Lower leg skin (tissue), 4 donors: ENCODE results near the gene ASPSCR1. TPM values are rescaled to one million over a fixed set of nuclear protein-coding genes. Genes with fewer than 3 reads are reported as not detected.

Experiments
- DNase-seq, 2 donors: peaks; one replicate each; pipeline ENCODE4 v3.0.0-alpha.2; 2019; ENCODE audit warnings: low spot score in 2 of 2
- H3K4me3 ChIP-seq: fragments of 200-600 bp; sonication (generic); 2 replicates; pipeline ENCODE4 v1.5.1; 2017; ENCODE audit warnings: mild to moderate bottlenecking, low read depth; ENCODE audit not compliant: poor library complexity, severe bottlenecking
- POLR2A ChIP-seq, 2 donors: fragments of 450-650 bp; IDR thresholded peaks; one replicate each; pipeline ENCODE4 v1.6.1; 2016 to 2017; ENCODE audit warnings: antibody characterized with exemption in 2 of 2, mild to moderate bottlenecking in 1 of 2, moderate library complexity in 1 of 2
- WGBS, 2 donors: methylation state at CpG; one replicate each; pipeline ENCODE4 v1.1.5; 2018; 5-methylcytosine and 5-hydroxymethylcytosine counted together
- intact Hi-C: fragments of 100-400 bp; cut with DNase I; formaldehyde crosslinking; loops from one replicate; pipeline ENCODE4 v1.15.0; 2023; ENCODE audit warnings: low total_unique reads
- total RNA-seq, 4 donors: library from RNA; depleted of rRNA; stranded (reverse); fragments of >200 nt; gene quantifications; one replicate each; pipeline ENCODE4 v1.1.0, GENCODE V29; 2016
- TF ChIP-seq, protein P1 (sequence below), 3 donors: fragments of 450-650 bp; IDR thresholded peaks; one replicate each; pipeline ENCODE4 v1.5.1; 2016; ENCODE audit warnings: antibody characterized with exemption in 3 of 3, mild to moderate bottlenecking in 3 of 3, moderate library complexity in 2 of 3

Gene ASPSCR1
- total RNA-seq, 4 donors from 2014 or later, result 24.0 to 31.5 (median 27.4) TPM

GRCh38 chr17:81994593-81995462, 17.4 kb downstream of the ASPSCR1 start:
- TF ChIP-seq, protein P1, sequence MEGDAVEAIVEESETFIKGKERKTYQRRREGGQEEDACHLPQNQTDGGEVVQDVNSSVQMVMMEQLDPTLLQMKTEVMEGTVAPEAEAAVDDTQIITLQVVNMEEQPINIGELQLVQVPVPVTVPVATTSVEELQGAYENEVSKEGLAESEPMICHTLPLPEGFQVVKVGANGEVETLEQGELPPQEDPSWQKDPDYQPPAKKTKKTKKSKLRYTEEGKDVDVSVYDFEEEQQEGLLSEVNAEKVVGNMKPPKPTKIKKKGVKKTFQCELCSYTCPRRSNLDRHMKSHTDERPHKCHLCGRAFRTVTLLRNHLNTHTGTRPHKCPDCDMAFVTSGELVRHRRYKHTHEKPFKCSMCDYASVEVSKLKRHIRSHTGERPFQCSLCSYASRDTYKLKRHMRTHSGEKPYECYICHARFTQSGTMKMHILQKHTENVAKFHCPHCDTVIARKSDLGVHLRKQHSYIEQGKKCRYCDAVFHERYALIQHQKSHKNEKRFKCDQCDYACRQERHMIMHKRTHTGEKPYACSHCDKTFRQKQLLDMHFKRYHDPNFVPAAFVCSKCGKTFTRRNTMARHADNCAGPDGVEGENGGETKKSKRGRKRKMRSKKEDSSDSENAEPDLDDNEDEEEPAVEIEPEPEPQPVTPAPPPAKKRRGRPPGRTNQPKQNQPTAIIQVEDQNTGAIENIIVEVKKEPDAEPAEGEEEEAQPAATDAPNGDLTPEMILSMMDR (IDR thresholded peaks at IDR 0.05), result no peak
- no peak for TF ChIP-seq POLR2A (IDR thresholded peaks at IDR 0.05)
- intact Hi-C loops, result no loop called here
- no peak for DNase-seq
- no peak overlapping the region for H3K4me3 ChIP-seq
- WGBS, 2 donors, result 82 to 85% methylated on average over 34 to 36 of the region's 39 CpGs

GRCh38 chr17:81995463-81996231, 18.2 kb downstream of the ASPSCR1 start:
- 93 to 96% methylated on average over 28 to 29 of the region's 29 CpGs for WGBS, 2 donors
- DNase-seq, result no peak
- intact Hi-C loops, result no loop called here
- no peak overlapping the region for H3K4me3 ChIP-seq
- TF ChIP-seq, protein P1 (IDR thresholded peaks at IDR 0.05), result no peak
- TF ChIP-seq POLR2A (IDR thresholded peaks at IDR 0.05), result no peak

GRCh38 chr17:81996232-81996756, 18.9 kb downstream of the ASPSCR1 start:
- no peak for TF ChIP-seq POLR2A (IDR thresholded peaks at IDR 0.05)
- H3K4me3 ChIP-seq, result no peak overlapping the region
- 91 to 94% methylated on average over 21 to 25 of the region's 28 CpGs for WGBS, 2 donors
- intact Hi-C loops, result no loop called here
- DNase-seq, result no peak

GRCh38 chr17:81996757-81997441, 19.5 kb downstream of the ASPSCR1 start:
- WGBS, 2 donors, result 88 to 92% methylated on average over 30 of the region's 30 CpGs

DNA sequence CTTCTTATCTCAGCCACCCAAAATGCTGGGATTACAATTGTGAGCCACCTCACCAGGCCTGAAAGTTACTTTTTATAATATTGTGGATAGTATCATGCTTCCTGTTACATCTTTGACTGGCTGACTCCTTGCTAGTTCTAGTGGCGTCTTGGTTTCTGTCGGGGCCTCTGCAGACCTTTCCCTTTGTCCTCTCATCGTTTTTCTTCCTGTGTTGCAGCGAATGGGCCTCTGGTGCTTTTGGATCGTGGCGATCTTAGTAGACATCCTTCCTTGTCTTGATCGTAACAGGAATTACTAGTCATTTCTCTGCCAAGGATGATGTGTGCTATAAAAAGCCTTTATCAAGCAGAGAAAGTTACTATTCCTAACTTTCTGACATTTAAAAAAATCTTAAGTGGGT, 20.8 kb downstream of the ASPSCR1 start:
- TF ChIP-seq, protein P1 (IDR thresholded peaks at IDR 0.05), result no peak
- TF ChIP-seq POLR2A (IDR thresholded peaks at IDR 0.05), result no peak
- DNase-seq, result no peak
- intact Hi-C loops, result no loop called here
- no peak overlapping the region for H3K4me3 ChIP-seq
- WGBS, 2 donors, result 91% methylated on average over 7 of the region's 7 CpGs

More at GRCh38 chr17:81996757-81997441, 19.5 kb downstream of the ASPSCR1 start:
- intact Hi-C loops, result no loop called here
- no peak for TF ChIP-seq POLR2A (IDR thresholded peaks at IDR 0.05)
- TF ChIP-seq, protein P1 (IDR thresholded peaks at IDR 0.05), result no peak
- H3K4me3 ChIP-seq, result no peak overlapping the region
- DNase-seq, result no peak
